Heart left ventricle (tissue), 13 donors: Measurements from ENCODE around the gene MYLK4.

Experiments used
- POLR2A ChIP-seq, 2 donors: fragments of 450-650 bp; IDR thresholded peaks; one replicate each; pipeline ENCODE4 v1.6.1; 2017; ENCODE audit warnings: antibody characterized with exemption in 2 of 2, mild to moderate bottlenecking in 2 of 2, moderate library complexity in 2 of 2
- TF ChIP-seq, protein P1 (sequence below), 12 donors: fragments of 200-600 bp; sonication (generic) in 4 of 12; IDR thresholded peaks; one replicate each; pipeline versions ENCODE4 v1.5.0 to v1.8.0; 2018 to 2022; ENCODE audit warnings: antibody characterized with exemption in 12 of 12, mild to moderate bottlenecking in 5 of 12
- donor health status: ischemic (EF 13 %, LVEDD 7.1; RV severe dilation, severe dysfunction).
- donor health status: DM: no; HTN: yes; CAD: no.
- donor health status: DM: no; HTN: no; CAD: no.
- donor health status: ischemic (EF 25% LVEDD 6.9; RV normal size, moderate dysfunction).
- donor health status: ischemic (EF 25% LVEDD 5.7; RV mildly dilated, moderate dysfunction).
- donor health status: ischemic (EF 35%, LVEDD 5.7; RV mildly dilated, moderate dysfunction).
- donor health status: nonischemic (EF 11% LVEDD 7.7; RV severe dilation, severe dysfunction).
- donor health status: DM: yes; HTN: yes; CAD: no.
- donor health status: PGD.
- donor health status: ischemic (EF 29% LVEDD 5.4; RV normal size, mild dysfunction).
- donor health status: nonischemic (EF 23%, LVEDD 6.1; RV moderate dilation, normal function).

DNA sequence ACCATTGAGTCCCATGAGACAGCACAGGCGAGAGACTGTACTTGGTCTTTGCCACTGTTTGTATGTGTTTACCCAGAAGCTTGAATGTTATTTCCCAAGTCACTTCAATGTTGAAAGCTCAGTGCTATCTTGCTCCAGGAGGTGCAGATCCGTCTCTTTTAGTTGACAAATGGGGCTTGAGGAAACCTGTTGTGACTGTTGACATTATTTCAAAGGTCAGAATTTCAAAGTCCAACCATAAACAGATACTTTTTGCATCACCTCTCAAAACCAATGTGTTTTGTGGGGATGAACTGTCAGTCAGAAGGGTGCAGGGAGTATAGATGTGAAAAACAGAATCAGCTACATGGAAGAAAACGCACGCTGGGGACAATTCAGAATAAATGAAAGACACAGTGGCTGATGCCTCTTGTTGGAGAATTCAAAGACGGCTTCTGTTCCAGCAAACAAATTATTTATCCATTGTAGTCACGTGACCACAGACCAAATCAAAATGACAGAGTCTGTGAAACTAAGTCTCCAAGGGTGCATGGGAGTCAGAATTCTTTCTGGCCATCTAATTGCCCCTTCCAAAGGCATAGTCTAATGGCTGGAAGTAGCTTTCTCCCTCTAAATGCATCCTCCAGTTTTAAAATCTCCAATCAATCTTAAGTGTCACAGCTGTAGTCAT lies 83.7 kb downstream of the MYLK4 start:
- no peak for TF ChIP-seq POLR2A (IDR thresholded peaks at IDR 0.05)
- TF ChIP-seq, protein P1, sequence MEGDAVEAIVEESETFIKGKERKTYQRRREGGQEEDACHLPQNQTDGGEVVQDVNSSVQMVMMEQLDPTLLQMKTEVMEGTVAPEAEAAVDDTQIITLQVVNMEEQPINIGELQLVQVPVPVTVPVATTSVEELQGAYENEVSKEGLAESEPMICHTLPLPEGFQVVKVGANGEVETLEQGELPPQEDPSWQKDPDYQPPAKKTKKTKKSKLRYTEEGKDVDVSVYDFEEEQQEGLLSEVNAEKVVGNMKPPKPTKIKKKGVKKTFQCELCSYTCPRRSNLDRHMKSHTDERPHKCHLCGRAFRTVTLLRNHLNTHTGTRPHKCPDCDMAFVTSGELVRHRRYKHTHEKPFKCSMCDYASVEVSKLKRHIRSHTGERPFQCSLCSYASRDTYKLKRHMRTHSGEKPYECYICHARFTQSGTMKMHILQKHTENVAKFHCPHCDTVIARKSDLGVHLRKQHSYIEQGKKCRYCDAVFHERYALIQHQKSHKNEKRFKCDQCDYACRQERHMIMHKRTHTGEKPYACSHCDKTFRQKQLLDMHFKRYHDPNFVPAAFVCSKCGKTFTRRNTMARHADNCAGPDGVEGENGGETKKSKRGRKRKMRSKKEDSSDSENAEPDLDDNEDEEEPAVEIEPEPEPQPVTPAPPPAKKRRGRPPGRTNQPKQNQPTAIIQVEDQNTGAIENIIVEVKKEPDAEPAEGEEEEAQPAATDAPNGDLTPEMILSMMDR (IDR thresholded peaks at IDR 0.05) = no peak
